RWPE2 (cell line): ENCODE results near the gene NFX1.

Experiments used
- ATAC-seq: fragments of 200-7000 bp; cut with Tn5 transposase; 3 replicates; pipeline ENCODE4 v1.9.1; 2021; ENCODE audit warnings: low read depth
- DNase-seq: peaks from one replicate; pipeline ENCODE4 v3.0.0-alpha.2; 2020; ENCODE audit warnings: low spot score
- H3K27ac ChIP-seq: fragments of 450-650 bp; 2 replicates; pipeline ENCODE4 v1.5.1; 2017; ENCODE audit warnings: mild to moderate bottlenecking; ENCODE audit not compliant: poor library complexity, severe bottlenecking
- H3K27me3 ChIP-seq: fragments of 250-450 bp; sonication (Bioruptor Pico); 2 replicates; pipeline ENCODE4 v1.5.1; 2021; ENCODE audit warnings: mild to moderate bottlenecking, moderate library complexity; ENCODE audit not compliant: insufficient read depth, poor library complexity, severe bottlenecking
- H3K36me3 ChIP-seq: fragments of 250-450 bp; sonication (Bioruptor Pico); 2 replicates; pipeline ENCODE4 v1.5.1; 2020; ENCODE audit warnings: low read depth, mild to moderate bottlenecking, moderate library complexity
- H3K4me1 ChIP-seq: fragments of 250-450 bp; sonication (Bioruptor Pico); 2 replicates; pipeline ENCODE4 v1.5.1; 2021; ENCODE audit warnings: mild to moderate bottlenecking, moderate library complexity; ENCODE audit not compliant: insufficient read depth, poor library complexity, severe bottlenecking
- H3K4me3 ChIP-seq: fragments of 250-450 bp; sonication (Bioruptor Pico); 2 replicates; pipeline ENCODE4 v1.5.1; 2021; ENCODE audit warnings: mild to moderate bottlenecking, moderate library complexity; ENCODE audit not compliant: severe bottlenecking
- H3K9me3 ChIP-seq: fragments of 250-450 bp; sonication (Bioruptor Pico); 2 replicates; pipeline ENCODE4 v1.5.1; 2021; ENCODE audit warnings: mild to moderate bottlenecking, moderate library complexity; ENCODE audit not compliant: severe bottlenecking
- CTCF ChIP-seq: fragments of 450-650 bp; IDR thresholded peaks from one replicate; pipeline ENCODE4 v1.5.1; 2017; ENCODE audit warnings: mild to moderate bottlenecking, moderate library complexity; ENCODE audit not compliant: poor library complexity, severe bottlenecking

The NFX1 gene

GRCh38 chr9:33272061-33272460 is 18.3 kb upstream of the NFX1 start:
- peaks cover 96% of the 10 kb centered on the region for H3K36me3 ChIP-seq
- H3K27ac ChIP-seq: no peak overlapping the region
- DNase-seq (no peak), ATAC-seq (no peak)
- H3K4me1 ChIP-seq: no peaks in the 10 kb centered on the region
- no peak overlapping the region for H3K4me3 ChIP-seq
- no peak for TF ChIP-seq CTCF
- H3K9me3 ChIP-seq: no peaks in the 10 kb centered on the region
- no peaks in the 10 kb centered on the region for H3K27me3 ChIP-seq

- no peak for TF ChIP-seq CTCF
- no peaks in the 10 kb centered on the region for H3K4me1 ChIP-seq
- ATAC-seq (no peak), DNase-seq (no peak)
- H3K9me3 ChIP-seq: no peaks in the 10 kb centered on the region
- peaks cover 96% of the 10 kb centered on the region for H3K36me3 ChIP-seq
- H3K4me3 ChIP-seq: no peak overlapping the region
- H3K27ac ChIP-seq: no peak overlapping the region
- no peaks in the 10 kb centered on the region for H3K27me3 ChIP-seq
Observed at GRCh38 chr9:33273266-33273971, 16.9 kb upstream of the NFX1 start.

- Histone ChIP-seq H3K4me3 (no peak overlapping the region), H3K27ac (no peak overlapping the region), H3K9me3 (no peaks in the 10 kb centered on the region), H3K36me3 (peaks cover 96% of the 10 kb centered on the region), H3K4me1 (no peaks in the 10 kb centered on the region), H3K27me3 (no peaks in the 10 kb centered on the region)
- no peak for ATAC-seq
- DNase-seq: no peak
- no peak for TF ChIP-seq CTCF
Observed at GRCh38 chr9:33273972-33274328, 16.4 kb upstream of the NFX1 start.

- H3K27me3 ChIP-seq: no peaks in the 10 kb centered on the region
- DNase-seq (no peak), ATAC-seq (no peak)
- no peak overlapping the region for H3K27ac ChIP-seq
- H3K36me3 ChIP-seq: peaks cover 93% of the 10 kb centered on the region
- H3K9me3 ChIP-seq: no peaks in the 10 kb centered on the region
- no peaks in the 10 kb centered on the region for H3K4me1 ChIP-seq
- TF ChIP-seq CTCF: no peak
- H3K4me3 ChIP-seq: no peak overlapping the region
Observed at GRCh38 chr9:33277484-33277883, 12.8 kb upstream of the NFX1 start.

- no peaks in the 10 kb centered on the region for H3K27me3 ChIP-seq
- H3K4me1 ChIP-seq: no peaks in the 10 kb centered on the region
- H3K36me3 ChIP-seq: peaks cover 19% of the 10 kb centered on the region
- DNase-seq (no peak), ATAC-seq (no peak)
- TF ChIP-seq CTCF: no peak
- H3K9me3 ChIP-seq: no peaks in the 10 kb centered on the region
- H3K27ac ChIP-seq: no peak overlapping the region
- H3K4me3 ChIP-seq: no peak overlapping the region
Observed at GRCh38 chr9:33285502-33285901, 4.8 kb upstream of the NFX1 start.
